SK-N-MC (cell line): Measurements from ENCODE around the gene SLC35F3.

Experiments used
- EZH2 ChIP-seq: fragments of 200-600 bp; sonication (generic); IDR thresholded peaks from one replicate; pipeline ENCODE4 v1.6.1; 2017; ENCODE audit warnings: antibody characterized with exemption
- POLR2AphosphoS5 ChIP-seq: IDR thresholded peaks from 2 replicates; pipeline ENCODE4 v1.6.1; 2012; ENCODE audit warnings: mild to moderate bottlenecking, low read depth, low read length, borderline replicate concordance

GRCh38 chr1:233936422-233936821 lies 31.9 kb downstream of the SLC35F3 start:
- no peak for TF ChIP-seq POLR2AphosphoS5
- no peak for TF ChIP-seq EZH2
